Stimulated activated CD8-positive, alpha-beta memory T cell treated with anti-CD3 and anti-CD28 coated beads, Interleukin-15, amount 100 ng/mL, for 1 hour (primary cell): Measurements from ENCODE around the gene SAMD14.

Experiments
- DNase-seq: peaks from one replicate; pipeline ENCODE4 v3.0.0-alpha.2; 2020; ENCODE audit warnings: low read depth

The SAMD14 gene

GRCh38 chr17:50132104-50132794 lies 2.3 kb upstream of the SAMD14 start:
- DNase-seq = no peak

- no peak for DNase-seq
Measured at GRCh38 chr17:50130559-50131305, 772 bp upstream of the SAMD14 start.

GRCh38 chr17:50129353-50129727 lies 620 bp downstream of the SAMD14 start:
- no peak for DNase-seq

- no peak for DNase-seq
Measured at GRCh38 chr17:50128441-50129352, 1.3 kb downstream of the SAMD14 start.

GRCh38 chr17:50127697-50128361 lies 2.1 kb downstream of the SAMD14 start:
- no peak for DNase-seq

GRCh38 chr17:50125420-50125997 lies 4.5 kb downstream of the SAMD14 start:
- DNase-seq = no peak

GRCh38 chr17:50123649-50124349 lies 6.2 kb downstream of the SAMD14 start:
- DNase-seq = no peak

GRCh38 chr17:50122945-50123344 lies 7.0 kb downstream of the SAMD14 start:
- no peak for DNase-seq

- no peak for DNase-seq
Measured at GRCh38 chr17:50120475-50121253, 9.3 kb downstream of the SAMD14 start.

- DNase-seq = no peak
Measured at GRCh38 chr17:50118828-50119218, 11.1 kb downstream of the SAMD14 start.

GRCh38 chr17:50118076-50118827 lies 11.7 kb downstream of the SAMD14 start:
- no peak for DNase-seq

GRCh38 chr17:50117202-50118051 lies 12.5 kb downstream of the SAMD14 start:
- no peak for DNase-seq

- no peak for DNase-seq
Measured at GRCh38 chr17:50115756-50116155, 14.2 kb downstream of the SAMD14 start.

- DNase-seq = no peak
Measured at GRCh38 chr17:50114849-50115357, 15.1 kb downstream of the SAMD14 start.

- no peak for DNase-seq
Measured at GRCh38 chr17:50114401-50114800, 15.6 kb downstream of the SAMD14 start.

GRCh38 chr17:50113624-50114320 lies 16.2 kb downstream of the SAMD14 start:
- DNase-seq = no peak

- DNase-seq = no peak
Measured at GRCh38 chr17:50112694-50113093, 17.3 kb downstream of the SAMD14 start.
